MM.1S (cell line): ENCODE measurements around the gene ZNF197.
"Not testable (repeated sequence)": the region's sequence is repeated elsewhere in the genome, so short reads cannot be mapped to it uniquely, and the experiment has no call there.

ENCODE experiments used
- DNase-seq: peaks from one replicate; pipeline ENCODE4 v3.0.0-alpha.2; 2015
- H2AFZ ChIP-seq: fragments of 300-600 bp; sonication (generic); 2 replicates; pipeline ENCODE4 v1.6.0; 2016; ENCODE audit warnings: antibody characterized with exemption, low read length
- H3F3A ChIP-seq: fragments of 300-600 bp; sonication (generic); 2 replicates; pipeline ENCODE4 v1.6.1; 2016; ENCODE audit warnings: mild to moderate bottlenecking, antibody characterized with exemption, low read length, moderate library complexity, mixed read lengths; ENCODE audit not compliant: insufficient read depth
- H3K27ac ChIP-seq: fragments of 300-600 bp; sonication (generic); 2 replicates; pipeline ENCODE4 v1.5.1; 2016; ENCODE audit warnings: mild to moderate bottlenecking, low read length
- H3K27me3 ChIP-seq: fragments of 300-600 bp; sonication (generic); replicated peaks from 2 replicates; pipeline ENCODE4 v1.6.0; 2016; ENCODE audit warnings: low read length; ENCODE audit not compliant: insufficient read depth
- H3K36me3 ChIP-seq: fragments of 300-600 bp; sonication (generic); replicated peaks from 2 replicates; pipeline ENCODE4 v1.6.1; 2016; ENCODE audit warnings: mild to moderate bottlenecking, low read length, mixed read lengths; ENCODE audit not compliant: insufficient read depth
- H3K4me1 ChIP-seq: fragments of 300-600 bp; sonication (generic); 2 replicates; pipeline ENCODE4 v1.6.1; 2016; ENCODE audit warnings: low read length, mixed read lengths
- H3K4me2 ChIP-seq: fragments of 300-600 bp; sonication (generic); 2 replicates; pipeline ENCODE4 v1.6.0; 2016; ENCODE audit warnings: low read depth, low read length
- H3K4me3 ChIP-seq: fragments of 300-600 bp; sonication (generic); 2 replicates; pipeline ENCODE4 v1.5.1; 2016; ENCODE audit warnings: low read length, mixed read lengths
- H3K79me2 ChIP-seq: fragments of 300-600 bp; sonication (generic); 2 replicates; pipeline ENCODE4 v1.6.1; 2016; ENCODE audit warnings: mixed run types, low read length, mixed read lengths
- H3K9ac ChIP-seq: fragments of 300-600 bp; sonication (generic); 2 replicates; pipeline ENCODE4 v1.6.1; 2016; ENCODE audit warnings: low read length, mixed read lengths
- H3K9me2 ChIP-seq: fragments of 300-600 bp; sonication (generic); replicated peaks from 2 replicates; pipeline ENCODE4 v1.6.1; 2016; ENCODE audit warnings: mild to moderate bottlenecking, low read length, mixed read lengths; ENCODE audit not compliant: insufficient read depth
- H3K9me3 ChIP-seq: fragments of 300-600 bp; sonication (generic); replicated peaks from 2 replicates; pipeline ENCODE4 v1.6.1; 2016; ENCODE audit warnings: mild to moderate bottlenecking, low read length, mixed read lengths; ENCODE audit not compliant: insufficient read depth
- H4K20me1 ChIP-seq: fragments of 300-600 bp; sonication (generic); 2 replicates; pipeline ENCODE4 v1.6.1; 2016; ENCODE audit warnings: mild to moderate bottlenecking, low read length, moderate library complexity, mixed read lengths; ENCODE audit not compliant: insufficient read depth
- CTCF ChIP-seq: fragments of 300-600 bp; sonication (generic); IDR thresholded peaks from 2 replicates; pipeline ENCODE4 v1.5.1; 2016; ENCODE audit warnings: antibody characterized with exemption, low read length, mixed read lengths
- EZH2 ChIP-seq: fragments of 300-600 bp; sonication (generic); optimal IDR thresholded peaks from 2 replicates; pipeline ENCODE3; 2017; ENCODE audit warnings: low read depth, mild to moderate bottlenecking, antibody characterized with exemption, low read length, mixed read lengths
- EZH2phosphoT487 ChIP-seq: fragments of 300-600 bp; sonication (generic); IDR thresholded peaks from 2 replicates; pipeline ENCODE4 v1.6.1; 2018; ENCODE audit warnings: antibody characterized with exemption, low read length

ZNF197 gene

GRCh38 chr3:44580971-44581370 is 43.9 kb upstream of the ZNF197 start:
- H3K4me2 ChIP-seq, DNase-seq, H3K36me3 ChIP-seq, H3K4me1 ChIP-seq, H3K79me2 ChIP-seq, H4K20me1 ChIP-seq, H3K9ac ChIP-seq, H2AFZ ChIP-seq, H3K9me2 ChIP-seq, H3K27ac ChIP-seq, H3K27me3 ChIP-seq, H3F3A ChIP-seq, H3K9me3 ChIP-seq, H3K4me3 ChIP-seq: not testable (repeated sequence)

- no peaks in the 10 kb centered on the region for H3K9me3 ChIP-seq
- no peaks in the 10 kb centered on the region for H3F3A ChIP-seq
- peak within 1 kb of the TSS; percentile 51 for H2AFZ ChIP-seq
- H3K27ac ChIP-seq: no peak within 1 kb of the TSS
- H4K20me1 ChIP-seq: no peaks in the 10 kb centered on the region
- H3K4me2 ChIP-seq: peak within 1 kb of the TSS; percentile 39
- H3K79me2 ChIP-seq: no peaks in the 10 kb centered on the region
- peak within 1 kb of the TSS; percentile 29; the same call in 1 of the 2 replicates for H3K4me3 ChIP-seq
- H3K9ac ChIP-seq: no peak within 1 kb of the TSS
- H3K27me3 ChIP-seq: no peaks in the 10 kb centered on the region
- H3K9me2 ChIP-seq: no peaks in the 10 kb centered on the region
- TF ChIP-seq EZH2 (no peak), CTCF (no peak)
- no peaks in the 10 kb centered on the region for H3K4me1 ChIP-seq
- no peak for DNase-seq
- H3K36me3 ChIP-seq: no peaks in the 10 kb centered on the region
Measured at GRCh38 chr3:44584646-44585501, 40.0 kb upstream of the ZNF197 start, which contains the start of gene ZNF660. TSS of gene ZNF660 (plus strand) at chr3:44584964. CDS start at chr3:44594194, 9,230 bp downstream.

GRCh38 chr3:44596621-44597020 is 28.2 kb upstream of the ZNF197 start:
- TF ChIP-seq EZH2phosphoT487: no peak
- no peak for TF ChIP-seq CTCF
- Histone ChIP-seq H3K79me2 (no peaks in the 10 kb centered on the region), H3K4me3 (no peak overlapping the region), H3K4me1 (no peaks in the 10 kb centered on the region), H2AFZ (no peak overlapping the region), H3F3A (no peaks in the 10 kb centered on the region), H3K9me2 (no peaks in the 10 kb centered on the region), H3K9me3 (no peaks in the 10 kb centered on the region), H4K20me1 (no peaks in the 10 kb centered on the region), H3K27me3 (no peaks in the 10 kb centered on the region), H3K9ac (no peak overlapping the region), H3K36me3 (no peaks in the 10 kb centered on the region), H3K27ac (no peak overlapping the region), H3K4me2 (no peak overlapping the region)
- no peak for DNase-seq

- H3K79me2 ChIP-seq: no peaks in the 10 kb centered on the region
- H3F3A ChIP-seq: no peaks in the 10 kb centered on the region
- no peaks in the 10 kb centered on the region for H3K36me3 ChIP-seq
- H2AFZ ChIP-seq: no peak overlapping the region
- no peaks in the 10 kb centered on the region for H3K9me2 ChIP-seq
- TF ChIP-seq EZH2phosphoT487 (no peak), CTCF (no peak), EZH2 (no peak)
- no peaks in the 10 kb centered on the region for H4K20me1 ChIP-seq
- no peak for DNase-seq
- no peaks in the 10 kb centered on the region for H3K9me3 ChIP-seq
- no peak overlapping the region for H3K4me3 ChIP-seq
- H3K4me1 ChIP-seq: no peaks in the 10 kb centered on the region
- H3K9ac ChIP-seq: no peak overlapping the region
- no peak overlapping the region for H3K27ac ChIP-seq
- H3K4me2 ChIP-seq: no peak overlapping the region
- H3K27me3 ChIP-seq: no peaks in the 10 kb centered on the region
Measured at GRCh38 chr3:44601749-44602148, 23.1 kb upstream of the ZNF197 start.
